ENCODE data around the gene GEMIN4. TPM values are rescaled to one million over a fixed set of nuclear protein-coding genes. Genes with fewer than 3 reads are reported as not detected.
"Not testable (repeated sequence)": the region's sequence is repeated elsewhere in the genome, so short reads cannot be mapped to it uniquely, and the experiment has no call there.

The GEMIN4 gene
- total and polyA plus RNA-seq, 2 experiments from 2014 or later: 14.1 to 45.0 TPM

DNA sequence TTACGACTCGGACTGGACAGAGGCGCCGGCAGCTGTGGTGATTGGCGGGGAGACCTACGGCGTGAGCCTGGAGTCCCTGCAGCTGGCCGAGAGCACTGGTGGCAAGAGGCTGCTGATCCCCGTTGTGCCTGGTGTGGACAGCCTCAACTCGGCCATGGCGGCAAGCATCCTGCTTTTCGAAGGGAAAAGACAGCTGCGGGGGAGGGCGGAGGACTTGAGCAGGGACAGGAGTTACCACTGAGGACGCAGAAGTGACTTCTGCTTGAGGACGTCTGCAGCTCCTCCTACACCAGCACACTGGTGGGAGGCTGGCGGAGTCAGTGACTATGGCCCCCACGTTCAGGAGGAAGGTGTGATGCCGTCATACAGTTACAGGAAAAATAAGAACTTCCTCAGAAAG lies 39.8 kb upstream of the GEMIN4 start:
- DNase-seq (ENCODE audit: low spot score): no peak
- Mint-ChIP-seq H3K9me3 (no peaks in the 10 kb centered on the region; the same call in 1 of the 3 replicates), H3K27ac (no peak overlapping the region), H3K4me3 (no peak overlapping the region), H3K36me3 (ENCODE audit: low read depth) (peaks cover 58% of the 10 kb centered on the region), H3K4me1 (peaks cover 23% of the 10 kb centered on the region), H3K27me3 (ENCODE audit: insufficient read depth, low read depth, poor library complexity) (peaks cover 28% of the 10 kb centered on the region)
- Histone ChIP-seq H3K9me2 (ENCODE audit: insufficient read depth) (no peaks in the 10 kb centered on the region), H4K20me1 (replicated peaks; ENCODE audit: insufficient read depth) (peaks cover 5% of the 10 kb centered on the region), H3K27ac (ENCODE audit: low read depth) (no peak overlapping the region), H3K4me3 (no peak overlapping the region), H2AFZ (no peak overlapping the region), H3K79me2 (replicated peaks; ENCODE audit: insufficient read depth) (peaks cover 1% of the 10 kb centered on the region), H3K4me1 (ENCODE audit: insufficient read depth) (no peaks in the 10 kb centered on the region; the same call in 1 of the 2 replicates), H3K27me3 (ENCODE audit: insufficient read depth) (no peaks in the 10 kb centered on the region), H3K4me2 (no peak overlapping the region), H3F3A (replicated peaks; ENCODE audit: low read depth) (peaks cover 35% of the 10 kb centered on the region), H3K36me3 (ENCODE audit: insufficient read depth) (no peaks in the 10 kb centered on the region; the same call in 1 of the 2 replicates)
- TF ChIP-seq EZH2 (IDR thresholded peaks at IDR 0.05; ENCODE audit: low read depth, unreplicated experiment): no peak
- TF ChIP-seq, protein P1, sequence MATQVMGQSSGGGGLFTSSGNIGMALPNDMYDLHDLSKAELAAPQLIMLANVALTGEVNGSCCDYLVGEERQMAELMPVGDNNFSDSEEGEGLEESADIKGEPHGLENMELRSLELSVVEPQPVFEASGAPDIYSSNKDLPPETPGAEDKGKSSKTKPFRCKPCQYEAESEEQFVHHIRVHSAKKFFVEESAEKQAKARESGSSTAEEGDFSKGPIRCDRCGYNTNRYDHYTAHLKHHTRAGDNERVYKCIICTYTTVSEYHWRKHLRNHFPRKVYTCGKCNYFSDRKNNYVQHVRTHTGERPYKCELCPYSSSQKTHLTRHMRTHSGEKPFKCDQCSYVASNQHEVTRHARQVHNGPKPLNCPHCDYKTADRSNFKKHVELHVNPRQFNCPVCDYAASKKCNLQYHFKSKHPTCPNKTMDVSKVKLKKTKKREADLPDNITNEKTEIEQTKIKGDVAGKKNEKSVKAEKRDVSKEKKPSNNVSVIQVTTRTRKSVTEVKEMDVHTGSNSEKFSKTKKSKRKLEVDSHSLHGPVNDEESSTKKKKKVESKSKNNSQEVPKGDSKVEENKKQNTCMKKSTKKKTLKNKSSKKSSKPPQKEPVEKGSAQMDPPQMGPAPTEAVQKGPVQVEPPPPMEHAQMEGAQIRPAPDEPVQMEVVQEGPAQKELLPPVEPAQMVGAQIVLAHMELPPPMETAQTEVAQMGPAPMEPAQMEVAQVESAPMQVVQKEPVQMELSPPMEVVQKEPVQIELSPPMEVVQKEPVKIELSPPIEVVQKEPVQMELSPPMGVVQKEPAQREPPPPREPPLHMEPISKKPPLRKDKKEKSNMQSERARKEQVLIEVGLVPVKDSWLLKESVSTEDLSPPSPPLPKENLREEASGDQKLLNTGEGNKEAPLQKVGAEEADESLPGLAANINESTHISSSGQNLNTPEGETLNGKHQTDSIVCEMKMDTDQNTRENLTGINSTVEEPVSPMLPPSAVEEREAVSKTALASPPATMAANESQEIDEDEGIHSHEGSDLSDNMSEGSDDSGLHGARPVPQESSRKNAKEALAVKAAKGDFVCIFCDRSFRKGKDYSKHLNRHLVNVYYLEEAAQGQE (IDR thresholded peaks at IDR 0.05; ENCODE audit: unreplicated experiment): no peak
- TF ChIP-seq, protein P2, sequence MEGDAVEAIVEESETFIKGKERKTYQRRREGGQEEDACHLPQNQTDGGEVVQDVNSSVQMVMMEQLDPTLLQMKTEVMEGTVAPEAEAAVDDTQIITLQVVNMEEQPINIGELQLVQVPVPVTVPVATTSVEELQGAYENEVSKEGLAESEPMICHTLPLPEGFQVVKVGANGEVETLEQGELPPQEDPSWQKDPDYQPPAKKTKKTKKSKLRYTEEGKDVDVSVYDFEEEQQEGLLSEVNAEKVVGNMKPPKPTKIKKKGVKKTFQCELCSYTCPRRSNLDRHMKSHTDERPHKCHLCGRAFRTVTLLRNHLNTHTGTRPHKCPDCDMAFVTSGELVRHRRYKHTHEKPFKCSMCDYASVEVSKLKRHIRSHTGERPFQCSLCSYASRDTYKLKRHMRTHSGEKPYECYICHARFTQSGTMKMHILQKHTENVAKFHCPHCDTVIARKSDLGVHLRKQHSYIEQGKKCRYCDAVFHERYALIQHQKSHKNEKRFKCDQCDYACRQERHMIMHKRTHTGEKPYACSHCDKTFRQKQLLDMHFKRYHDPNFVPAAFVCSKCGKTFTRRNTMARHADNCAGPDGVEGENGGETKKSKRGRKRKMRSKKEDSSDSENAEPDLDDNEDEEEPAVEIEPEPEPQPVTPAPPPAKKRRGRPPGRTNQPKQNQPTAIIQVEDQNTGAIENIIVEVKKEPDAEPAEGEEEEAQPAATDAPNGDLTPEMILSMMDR (conservative IDR thresholded peaks at IDR 0.05; ENCODE audit: low read depth in 2 of 2): no peak
- ATAC-seq: no peak

DNA sequence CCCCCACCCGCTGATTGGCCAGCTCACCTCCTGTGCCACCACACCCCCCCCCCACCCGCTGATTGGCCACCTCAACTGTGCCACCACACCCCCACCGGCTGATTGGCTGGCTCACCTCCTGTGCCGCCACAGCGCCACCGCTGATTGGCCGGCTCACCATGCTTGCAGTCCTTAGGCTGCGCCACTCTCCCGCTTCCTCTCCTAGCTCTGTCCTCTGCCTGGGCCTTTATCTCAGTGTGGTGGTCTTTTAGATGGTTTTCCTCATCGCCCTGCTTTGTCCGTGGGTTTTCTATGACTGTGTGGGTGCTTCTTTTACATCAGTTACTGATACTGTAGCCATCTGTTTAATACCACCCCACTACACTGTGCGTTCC lies 38.8 kb upstream of the GEMIN4 start:
- not testable (repeated sequence) for H3K79me2 ChIP-seq (replicated peaks; ENCODE audit: insufficient read depth); H4K20me1 ChIP-seq (replicated peaks; ENCODE audit: insufficient read depth); H3K4me3 Mint-ChIP-seq; H3K4me1 ChIP-seq (ENCODE audit: insufficient read depth); H3K36me3 ChIP-seq (ENCODE audit: insufficient read depth); H3K27me3 ChIP-seq (ENCODE audit: insufficient read depth); H3K27ac ChIP-seq (ENCODE audit: low read depth); H3K4me2 ChIP-seq; H3K9me3 Mint-ChIP-seq; H2AFZ ChIP-seq; H3K27ac Mint-ChIP-seq; H3K4me3 ChIP-seq; H3K9me2 ChIP-seq (ENCODE audit: insufficient read depth)
- H3K36me3 Mint-ChIP-seq (ENCODE audit: low read depth): peaks cover 55% of the 10 kb centered on the region
- peak; percentile 11 for ATAC-seq
- peaks cover 23% of the 10 kb centered on the region for H3K4me1 Mint-ChIP-seq
- H3K27me3 Mint-ChIP-seq (ENCODE audit: insufficient read depth, low read depth, poor library complexity): peaks cover 25% of the 10 kb centered on the region
- peaks cover 35% of the 10 kb centered on the region for H3F3A ChIP-seq (replicated peaks; ENCODE audit: low read depth)
- peak; percentile 48 for DNase-seq (ENCODE audit: low spot score)

DNA sequence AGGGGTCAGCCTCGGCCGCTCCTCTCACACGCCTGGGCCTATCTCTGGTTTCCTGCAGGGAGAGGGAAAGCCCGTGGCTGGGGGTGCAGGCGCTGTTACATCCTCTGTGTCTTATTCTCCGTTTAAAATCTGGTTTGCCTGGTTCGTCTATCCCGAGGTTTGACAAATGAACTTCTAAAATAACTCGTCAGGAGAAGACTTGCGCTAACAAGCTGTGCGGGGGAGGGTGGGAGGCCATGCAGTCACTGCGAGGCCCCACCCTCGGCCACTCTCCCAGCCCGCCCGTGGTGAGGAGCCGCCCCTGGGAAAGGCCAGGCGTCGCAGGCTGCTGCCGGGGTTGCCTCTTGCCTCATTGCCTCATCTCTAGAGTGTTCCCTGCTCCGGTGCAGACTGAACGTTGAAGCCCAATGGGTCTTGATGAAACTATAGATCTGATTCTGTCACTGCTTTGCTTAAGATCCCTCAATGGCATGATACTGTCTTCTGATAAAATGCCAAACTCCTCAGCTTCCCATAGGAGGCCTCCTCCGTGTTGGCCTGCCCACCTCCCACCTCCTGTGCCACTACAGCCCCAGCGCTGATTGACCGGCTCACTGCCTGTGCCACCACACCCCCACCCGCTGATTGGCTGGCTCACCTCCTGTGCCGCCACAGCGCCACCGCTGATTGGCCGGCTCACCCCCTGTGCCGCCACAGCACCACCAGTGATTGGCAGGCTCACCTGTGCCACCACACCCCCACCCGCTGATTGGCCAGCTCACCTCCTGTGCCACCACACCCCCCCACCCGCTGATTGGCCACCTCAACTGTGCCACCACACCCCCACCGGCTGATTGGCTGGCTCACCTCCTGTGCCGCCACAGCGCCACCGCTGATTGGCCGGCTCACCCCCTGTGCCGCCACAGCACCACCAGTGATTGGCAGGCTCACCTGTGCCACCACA lies 38.1 kb upstream of the GEMIN4 start:
- peak overlapping the region; percentile 74 for H3K27ac ChIP-seq (ENCODE audit: low read depth)
- not testable (repeated sequence) for H2AFZ ChIP-seq

More for the DNA sequence above, 38.1 kb upstream of the GEMIN4 start:
- DNase-seq (ENCODE audit: low spot score) (peak; percentile 56), ATAC-seq (peak; percentile 46)
- H3K27me3 Mint-ChIP-seq (ENCODE audit: insufficient read depth, low read depth, poor library complexity): peaks cover 20% of the 10 kb centered on the region
- Histone ChIP-seq H3K79me2 (replicated peaks; ENCODE audit: insufficient read depth) (peaks cover 14% of the 10 kb centered on the region), H3F3A (replicated peaks; ENCODE audit: low read depth) (peaks cover 31% of the 10 kb centered on the region)
- H3K9me3 Mint-ChIP-seq; H3K4me3 ChIP-seq; H3K27me3 ChIP-seq (ENCODE audit: insufficient read depth); H3K36me3 ChIP-seq (ENCODE audit: insufficient read depth); H4K20me1 ChIP-seq (replicated peaks; ENCODE audit: insufficient read depth); H3K4me1 ChIP-seq (ENCODE audit: insufficient read depth); H3K4me2 ChIP-seq; H3K9me2 ChIP-seq (ENCODE audit: insufficient read depth); H3K4me3 Mint-ChIP-seq: not testable (repeated sequence)
- H3K4me1 Mint-ChIP-seq: peaks cover 23% of the 10 kb centered on the region
- H3K27ac Mint-ChIP-seq: peak overlapping the region; percentile 59; the same call in 1 of the 2 replicates
- H3K36me3 Mint-ChIP-seq (ENCODE audit: low read depth): peaks cover 58% of the 10 kb centered on the region
